ENCODE measurements around the gene DGKD. TPM values are rescaled to one million over a fixed set of nuclear protein-coding genes. Genes with fewer than 3 reads are reported as not detected.

Gene DGKD
- total and polyA plus RNA-seq, 4 donors, result 8.9 to 250 (median 68.3) TPM

DNA sequence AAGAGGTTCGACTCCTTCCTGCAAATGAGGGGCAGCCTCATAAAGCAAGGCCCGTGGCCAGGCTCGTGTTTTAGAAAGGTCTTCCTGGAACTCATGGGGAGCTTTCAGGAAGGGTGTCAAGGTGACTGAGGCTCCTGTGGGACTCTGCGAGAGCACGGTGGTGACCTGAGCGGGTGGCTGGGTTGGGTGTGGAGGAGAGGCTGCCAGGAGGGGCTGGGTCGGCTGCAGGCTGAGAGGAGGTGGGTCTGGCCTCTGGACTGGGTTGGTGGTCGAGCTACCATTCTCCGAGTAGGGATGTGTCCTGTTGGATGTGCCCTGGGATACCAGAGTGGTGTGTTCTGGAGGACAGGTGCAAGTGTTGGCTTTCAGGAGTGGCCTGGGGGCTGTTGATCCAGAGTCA, 86.4 kb downstream of the DGKD start:
- WGBS, 2 donors, result 84 to 88% methylated on average over 9 of the region's 9 CpGs
- no peaks in the 10 kb centered on the region for H3K27me3 ChIP-seq (ENCODE audit: control insufficient read depth in 1 of 2, insufficient read depth in 2 of 2, low read length in 1 of 2)
- ATAC-seq (ENCODE audit: low FRiP score) (no peak), DNase-seq (peak in 1 of 2 donors; percentile 73)
- no peak overlapping the region for H3K4me3 ChIP-seq (ENCODE audit: low read length in 2 of 2)
- H3K36me3 ChIP-seq (ENCODE audit: control insufficient read depth in 1 of 2, insufficient read depth in 2 of 2, low read length in 1 of 2), result peaks cover 0 to 9% of the 10 kb centered on the region in 2 donors
- H3K27ac ChIP-seq (ENCODE audit: low read depth in 1 of 2, low read length in 2 of 2), result no peak overlapping the region
- intact Hi-C loops (cut with DNase I), result loop anchor here in 1 of 2 donors (5.0 kb wide), 1 partner anchor 88 kb away; the partner anchor contains the start of gene DGKD
- no peaks in the 10 kb centered on the region for H3K4me1 ChIP-seq (ENCODE audit: control insufficient read depth in 1 of 2, insufficient read depth in 2 of 2, low read length in 2 of 2)
- H3K9me3 ChIP-seq (ENCODE audit: control insufficient read depth, low read length), result no peaks in the 10 kb centered on the region

DNA sequence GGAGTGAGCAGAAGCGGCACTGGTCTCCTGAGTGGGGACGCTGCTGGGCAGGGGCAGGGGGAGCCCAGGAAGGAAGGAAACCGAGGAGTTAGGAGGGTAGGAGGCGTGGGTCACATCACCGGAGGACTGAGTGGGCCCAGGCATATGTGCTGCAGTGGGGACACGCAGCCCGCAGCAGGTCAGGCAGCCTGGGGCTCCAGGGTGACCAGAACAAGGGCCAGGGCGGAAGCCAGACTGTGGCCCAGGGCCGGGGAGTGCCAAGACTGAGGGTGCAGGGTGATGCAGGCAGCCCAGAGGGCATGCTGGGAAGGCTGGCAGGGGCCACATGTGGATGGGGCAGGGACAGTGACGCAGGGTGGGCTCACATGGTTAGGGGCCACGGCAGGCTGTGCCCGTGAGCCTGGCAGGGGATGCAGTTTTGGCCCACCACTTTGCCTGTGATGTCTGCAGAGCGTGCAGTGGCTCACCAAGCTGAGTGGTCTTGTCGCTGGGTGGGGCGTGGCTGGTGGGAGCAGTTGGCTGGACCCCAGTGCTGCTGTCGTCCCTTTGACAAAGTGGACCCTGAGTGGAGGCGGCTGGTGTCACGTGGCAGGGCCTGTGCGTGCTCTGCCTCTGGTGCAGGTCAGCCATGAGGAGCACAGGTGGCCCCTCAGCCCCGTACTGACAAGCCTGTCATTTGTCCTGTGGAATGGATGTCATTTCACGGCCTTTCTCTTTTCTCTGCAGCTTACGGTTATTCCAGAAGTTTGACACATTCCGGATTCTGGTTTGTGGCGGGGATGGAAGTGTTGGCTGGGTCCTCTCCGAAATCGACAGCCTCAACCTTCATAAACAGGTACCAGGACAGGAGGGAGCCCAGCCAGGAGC, 87.1 kb downstream of the DGKD start:
- WGBS, 2 donors, result 89 to 90% methylated on average over 26 of the region's 26 CpGs
- no peak overlapping the region for H3K27ac ChIP-seq (ENCODE audit: low read depth in 1 of 2, low read length in 2 of 2)
- no peaks in the 10 kb centered on the region for H3K27me3 ChIP-seq (ENCODE audit: control insufficient read depth in 1 of 2, insufficient read depth in 2 of 2, low read length in 1 of 2)
- no peak overlapping the region for H3K4me3 ChIP-seq (ENCODE audit: low read length in 2 of 2)
- intact Hi-C loops (cut with DNase I), result loop anchor here (2.0 to 5.0 kb wide), 2 partner anchors 87 to 89 kb away; partner anchors contain the start of gene DGKD (in 2 of the 2)
- ATAC-seq (ENCODE audit: low FRiP score), result no peak
- peak in 1 of 2 donors; percentile 72 for DNase-seq
- no peaks in the 10 kb centered on the region for H3K4me1 ChIP-seq (ENCODE audit: control insufficient read depth in 1 of 2, insufficient read depth in 2 of 2, low read length in 2 of 2)
- peaks cover 0 to 5% of the 10 kb centered on the region in 2 donors for H3K36me3 ChIP-seq (ENCODE audit: control insufficient read depth in 1 of 2, insufficient read depth in 2 of 2, low read length in 1 of 2)
- no peaks in the 10 kb centered on the region for H3K9me3 ChIP-seq (ENCODE audit: control insufficient read depth, low read length)

DNA sequence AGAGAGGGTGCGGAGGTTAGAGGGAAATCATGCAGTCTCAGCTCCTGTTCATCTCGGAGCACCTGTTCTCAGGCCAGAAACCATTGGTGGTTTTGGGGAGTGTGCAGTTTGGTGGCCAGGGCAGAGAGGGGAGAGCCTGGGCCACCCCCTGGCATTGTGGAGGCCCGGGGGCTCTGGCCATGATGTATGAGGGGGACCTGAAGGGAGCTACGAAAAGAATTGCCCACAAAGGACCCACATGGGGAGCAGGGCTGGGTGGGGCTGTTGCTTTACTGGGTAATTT, 87.7 kb downstream of the DGKD start:
- no peaks in the 10 kb centered on the region for H3K9me3 ChIP-seq (ENCODE audit: control insufficient read depth, low read length)
- H3K27ac ChIP-seq (ENCODE audit: low read depth in 1 of 2, low read length in 2 of 2), result no peak overlapping the region
- ATAC-seq (ENCODE audit: low FRiP score) (no peak), DNase-seq (no peak)
- no peak overlapping the region for H3K4me3 ChIP-seq (ENCODE audit: low read length in 2 of 2)
- peaks cover 0 to 5% of the 10 kb centered on the region in 2 donors for H3K36me3 ChIP-seq (ENCODE audit: control insufficient read depth in 1 of 2, insufficient read depth in 2 of 2, low read length in 1 of 2)
- H3K4me1 ChIP-seq (ENCODE audit: control insufficient read depth in 1 of 2, insufficient read depth in 2 of 2, low read length in 2 of 2), result no peaks in the 10 kb centered on the region
- WGBS, 2 donors, result 76 to 81% methylated on average over 4 of the region's 4 CpGs
- intact Hi-C loops (cut with DNase I), result loop anchor here (2.0 to 5.0 kb wide), 2 partner anchors 87 to 90 kb away; partner anchors contain the start of gene DGKD (in 2 of the 2)
- H3K27me3 ChIP-seq (ENCODE audit: control insufficient read depth in 1 of 2, insufficient read depth in 2 of 2, low read length in 1 of 2), result no peaks in the 10 kb centered on the region

DNA sequence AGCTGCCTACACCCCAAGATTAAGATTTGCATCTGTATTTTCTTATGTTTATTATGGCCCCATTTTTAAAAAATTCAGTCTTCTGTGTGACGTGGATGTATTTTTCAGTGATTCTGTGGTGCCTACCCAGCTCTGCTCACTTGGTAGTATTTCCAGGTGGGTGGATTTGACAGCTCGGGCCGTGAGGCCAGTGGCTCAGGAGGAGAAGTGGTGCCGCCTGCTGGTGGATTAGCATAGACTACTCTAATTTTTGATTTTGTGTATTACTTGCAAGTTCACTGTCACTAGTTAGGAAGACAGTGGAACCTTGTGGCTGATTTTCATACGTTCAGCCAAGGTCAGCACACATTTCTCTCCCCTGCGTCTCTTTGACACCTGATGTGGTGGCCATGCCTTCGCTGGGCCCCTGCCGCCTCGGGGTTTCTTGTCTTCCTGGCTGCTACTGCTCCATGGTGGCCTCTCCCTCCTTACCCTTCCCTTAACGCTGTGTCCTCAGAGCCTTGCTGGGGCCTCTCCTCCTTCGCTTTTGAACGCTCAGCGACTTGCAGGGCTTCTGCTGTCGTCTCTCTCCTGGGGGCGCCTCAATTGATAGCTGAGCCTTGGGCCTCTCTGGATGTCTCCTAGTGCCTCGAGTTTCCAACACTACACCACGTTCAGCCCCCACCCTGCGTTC, 89.4 kb downstream of the DGKD start:
- Histone ChIP-seq H3K4me1 (ENCODE audit: control insufficient read depth in 1 of 2, insufficient read depth in 2 of 2, low read length in 2 of 2) (no peaks in the 10 kb centered on the region), H3K4me3 (ENCODE audit: low read length in 2 of 2) (no peak overlapping the region), H3K36me3 (ENCODE audit: control insufficient read depth in 1 of 2, insufficient read depth in 2 of 2, low read length in 1 of 2) (peaks cover 0 to 6% of the 10 kb centered on the region in 2 donors), H3K9me3 (ENCODE audit: control insufficient read depth, low read length) (no peaks in the 10 kb centered on the region), H3K27me3 (ENCODE audit: control insufficient read depth in 1 of 2, insufficient read depth in 2 of 2, low read length in 1 of 2) (no peaks in the 10 kb centered on the region), H3K27ac (ENCODE audit: low read depth in 1 of 2, low read length in 2 of 2) (no peak overlapping the region)
- 38 to 39% methylated on average over 18 of the region's 18 CpGs for WGBS, 2 donors
- DNase-seq (peak; percentile 85 to 92), ATAC-seq (ENCODE audit: low FRiP score) (peak; percentile 80)
- intact Hi-C loops (cut with DNase I), result loop anchor here (1.0 to 5.0 kb wide), 3 partner anchors 38 to 91 kb away; partner anchors contain the start of gene DGKD (in 2 of the 2)

DNA sequence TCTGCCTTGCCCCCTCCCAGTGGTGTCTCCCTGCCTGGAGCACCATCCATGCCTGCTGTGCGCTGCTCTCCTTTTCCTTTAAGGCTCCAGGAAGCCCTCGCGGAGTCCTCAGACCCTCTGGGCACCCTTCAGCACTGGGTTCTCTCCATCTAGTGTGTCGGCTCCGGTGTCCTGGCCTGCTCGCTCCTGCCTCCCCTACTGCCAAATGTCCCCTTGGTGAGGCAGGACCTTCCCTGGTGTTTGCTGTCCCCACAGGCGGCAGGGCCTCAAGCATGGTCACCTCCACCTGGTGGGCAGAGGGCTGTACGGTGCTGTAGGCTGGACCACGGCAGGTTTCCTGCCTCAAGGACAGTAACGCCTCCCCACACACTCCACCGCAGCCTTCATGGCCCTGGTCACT, 90.2 kb downstream of the DGKD start:
- 81 to 89% methylated on average over 11 of the region's 11 CpGs for WGBS, 2 donors
- H3K36me3 ChIP-seq (ENCODE audit: control insufficient read depth in 1 of 2, insufficient read depth in 2 of 2, low read length in 1 of 2), result peaks cover 0 to 4% of the 10 kb centered on the region in 2 donors
- no peaks in the 10 kb centered on the region for H3K27me3 ChIP-seq (ENCODE audit: control insufficient read depth in 1 of 2, insufficient read depth in 2 of 2, low read length in 1 of 2)
- H3K27ac ChIP-seq (ENCODE audit: low read depth in 1 of 2, low read length in 2 of 2), result no peak overlapping the region
- no peaks in the 10 kb centered on the region for H3K4me1 ChIP-seq (ENCODE audit: control insufficient read depth in 1 of 2, insufficient read depth in 2 of 2, low read length in 2 of 2)
- no peak overlapping the region for H3K4me3 ChIP-seq (ENCODE audit: low read length in 2 of 2)
- peak in 1 of 2 donors; percentile 48 for DNase-seq
- intact Hi-C loops (cut with DNase I), result loop anchor here in 1 of 2 donors (5.0 kb wide), 1 partner anchor 92 kb away; the partner anchor contains the start of gene DGKD
- ATAC-seq (ENCODE audit: low FRiP score), result no peak
- no peaks in the 10 kb centered on the region for H3K9me3 ChIP-seq (ENCODE audit: control insufficient read depth, low read length)

DNA sequence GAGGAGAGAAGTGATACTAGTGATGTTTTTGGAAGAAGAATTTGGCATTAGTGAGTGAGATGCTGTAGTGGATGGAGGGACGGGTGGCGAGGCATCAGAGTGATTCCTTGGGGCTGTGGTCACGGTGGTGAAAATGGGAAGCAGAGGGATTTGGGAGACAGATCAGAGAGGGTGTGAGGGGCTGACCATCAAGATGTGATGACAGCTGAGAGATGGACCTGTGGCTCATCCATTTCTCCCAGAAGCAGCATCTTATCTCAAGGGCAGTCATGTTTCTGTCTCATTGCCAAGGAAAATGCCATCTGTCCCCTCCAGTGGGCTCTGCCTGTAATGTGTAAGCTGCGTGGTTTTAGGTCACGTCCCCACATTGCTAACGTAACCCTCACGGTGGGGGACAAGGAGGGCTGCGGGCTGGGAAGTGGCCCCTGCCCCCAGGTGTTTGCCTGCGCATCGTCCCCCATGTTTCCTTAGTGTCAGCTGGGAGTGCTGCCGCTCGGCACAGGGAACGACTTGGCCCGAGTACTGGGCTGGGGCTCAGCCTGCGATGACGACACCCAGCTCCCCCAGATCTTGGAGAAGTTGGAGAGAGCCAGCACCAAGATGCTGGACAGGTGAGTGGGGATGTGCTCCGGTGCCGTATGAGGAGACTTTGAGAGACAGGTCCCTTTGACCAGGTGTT, 91.0 kb downstream of the DGKD start:
- intact Hi-C loops (cut with DNase I), result loop anchor here in 1 of 2 donors (5.0 kb wide), 1 partner anchor 43 kb away; no protein-coding TSS in a partner anchor
- ATAC-seq (ENCODE audit: low FRiP score) (no peak), DNase-seq (peak in 1 of 2 donors; percentile 53)
- WGBS, 2 donors, result 91 to 92% methylated on average over 18 of the region's 18 CpGs
- Histone ChIP-seq H3K27ac (ENCODE audit: low read depth in 1 of 2, low read length in 2 of 2) (no peak overlapping the region), H3K27me3 (ENCODE audit: control insufficient read depth in 1 of 2, insufficient read depth in 2 of 2, low read length in 1 of 2) (no peaks in the 10 kb centered on the region), H3K4me1 (ENCODE audit: control insufficient read depth in 1 of 2, insufficient read depth in 2 of 2, low read length in 2 of 2) (no peaks in the 10 kb centered on the region), H3K36me3 (ENCODE audit: control insufficient read depth in 1 of 2, insufficient read depth in 2 of 2, low read length in 1 of 2) (peaks cover 0 to 4% of the 10 kb centered on the region in 2 donors), H3K4me3 (ENCODE audit: low read length in 2 of 2) (no peak overlapping the region), H3K9me3 (ENCODE audit: control insufficient read depth, low read length) (no peaks in the 10 kb centered on the region)

DNA sequence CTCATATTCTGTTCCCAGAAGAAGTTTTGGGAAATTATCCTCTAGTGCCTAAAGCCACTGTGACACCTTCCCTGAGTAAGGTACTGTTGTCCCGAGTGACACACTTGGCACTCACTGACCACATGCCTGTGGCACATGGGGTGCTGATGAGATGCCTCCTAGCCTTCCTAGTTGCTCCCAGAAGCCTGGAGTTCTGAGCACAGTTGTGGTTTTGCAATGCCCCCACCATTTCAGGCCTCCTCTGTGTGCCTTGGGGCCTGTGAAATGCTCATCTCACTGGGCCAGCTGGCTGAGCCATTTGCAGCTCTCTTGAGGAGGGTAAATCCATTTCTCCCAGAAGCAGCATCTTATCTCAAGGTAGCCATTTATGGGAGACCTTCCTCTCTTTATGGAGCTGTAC, 91.8 kb downstream of the DGKD start:
- intact Hi-C loops (cut with DNase I), result loop anchor here in 1 of 2 donors (5.0 kb wide), 1 partner anchor 44 kb away; no protein-coding TSS in a partner anchor
- DNase-seq (no peak), ATAC-seq (ENCODE audit: low FRiP score) (no peak)
- Histone ChIP-seq H3K36me3 (ENCODE audit: control insufficient read depth in 1 of 2, insufficient read depth in 2 of 2, low read length in 1 of 2) (peaks cover 0 to 4% of the 10 kb centered on the region in 2 donors), H3K4me1 (ENCODE audit: control insufficient read depth in 1 of 2, insufficient read depth in 2 of 2, low read length in 2 of 2) (no peaks in the 10 kb centered on the region), H3K4me3 (ENCODE audit: low read length in 2 of 2) (no peak overlapping the region), H3K27ac (ENCODE audit: low read depth in 1 of 2, low read length in 2 of 2) (no peak overlapping the region), H3K27me3 (ENCODE audit: control insufficient read depth in 1 of 2, insufficient read depth in 2 of 2, low read length in 1 of 2) (no peaks in the 10 kb centered on the region), H3K9me3 (ENCODE audit: control insufficient read depth, low read length) (no peaks in the 10 kb centered on the region)
- 67 to 82% methylated on average over 1 of the region's 1 CpG for WGBS, 2 donors

DNA sequence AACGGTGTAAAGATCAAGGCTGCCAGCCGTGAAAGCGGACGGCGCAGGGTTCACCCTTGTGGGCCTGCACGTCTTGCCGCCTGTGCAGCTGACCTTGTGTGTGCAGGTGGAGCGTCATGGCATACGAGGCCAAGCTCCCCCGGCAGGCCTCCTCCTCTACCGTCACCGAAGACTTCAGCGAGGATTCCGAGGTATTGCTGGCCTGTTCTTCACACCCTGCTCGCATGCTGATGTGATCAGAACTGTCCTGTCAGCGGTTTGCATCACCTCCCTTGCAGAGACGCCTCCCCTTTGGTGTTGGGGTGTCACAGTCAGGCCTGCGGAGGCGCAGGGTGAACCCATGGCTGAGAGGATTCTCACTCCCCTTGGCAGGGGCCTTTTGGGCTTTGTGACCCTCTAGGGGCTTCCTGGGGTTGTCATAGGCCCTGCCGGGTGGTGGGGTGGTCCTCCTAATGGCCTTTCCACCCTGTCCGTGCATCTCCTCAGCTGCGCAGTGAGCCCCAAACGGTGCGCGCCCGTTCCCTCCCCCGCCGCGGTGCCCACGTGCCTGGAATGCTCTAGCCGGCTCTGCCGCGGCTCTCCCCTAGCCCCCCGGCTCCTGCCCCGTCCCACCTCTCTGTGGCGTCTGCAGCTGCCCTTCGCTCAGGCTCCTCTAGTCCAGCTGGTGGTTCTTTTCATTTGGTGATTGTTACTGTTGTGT, 92.5 kb downstream of the DGKD start:
- intact Hi-C loops (cut with DNase I), result loop anchor here in 1 of 2 donors (5.0 kb wide), 1 partner anchor 44 kb away; no protein-coding TSS in a partner anchor
- WGBS, 2 donors, result 89 to 91% methylated on average over 37 of the region's 37 CpGs
- H3K4me1 ChIP-seq (ENCODE audit: control insufficient read depth in 1 of 2, insufficient read depth in 2 of 2, low read length in 2 of 2), result no peaks in the 10 kb centered on the region
- H3K27me3 ChIP-seq (ENCODE audit: control insufficient read depth in 1 of 2, insufficient read depth in 2 of 2, low read length in 1 of 2), result no peaks in the 10 kb centered on the region
- no peaks in the 10 kb centered on the region for H3K9me3 ChIP-seq (ENCODE audit: control insufficient read depth, low read length)
- peaks cover 0 to 4% of the 10 kb centered on the region in 2 donors for H3K36me3 ChIP-seq (ENCODE audit: control insufficient read depth in 1 of 2, insufficient read depth in 2 of 2, low read length in 1 of 2)
- peak in 1 of 2 donors; percentile 67 for DNase-seq
- H3K27ac ChIP-seq (ENCODE audit: low read depth in 1 of 2, low read length in 2 of 2), result no peak overlapping the region
- ATAC-seq (ENCODE audit: low FRiP score), result no peak
- no peak overlapping the region for H3K4me3 ChIP-seq (ENCODE audit: low read length in 2 of 2)

All from aorta (tissue), 5 donors.